ENCODE results near the gene FHDC1. TPM values are rescaled to one million over a fixed set of nuclear protein-coding genes. Genes with fewer than 3 reads are reported as not detected.

The FHDC1 gene
- polyA plus RNA-seq, 3 donors = 0.21 TPM; not detected in 2

GRCh38 chr4:152944666-152945320, 8.7 kb downstream of the FHDC1 start:
- DNase-seq = no peak
- no peak overlapping the region for H3K27ac ChIP-seq (ENCODE audit: low read depth in 1 of 2, low read length in 2 of 2)
- no peaks in the 10 kb centered on the region for H3K4me1 ChIP-seq (ENCODE audit: control insufficient read depth in 1 of 2, insufficient read depth in 2 of 2, low read length in 2 of 2)
- Mint-ChIP-seq H3K36me3 (no peaks in the 10 kb centered on the region), H3K27me3 (ENCODE audit: low read depth in 3 of 3) (peaks cover 16 to 35% (median 19%) of the 10 kb centered on the region in 3 donors), H3K9me3 (peaks cover 0 to 2% (median 0%) of the 10 kb centered on the region in 7 donors), H3K27ac (no peak overlapping the region), H3K4me1 (no peaks in the 10 kb centered on the region), H3K4me3 (no peak overlapping the region)
- peaks cover 15 to 25% of the 10 kb centered on the region in 2 donors for H3K27me3 ChIP-seq (ENCODE audit: control insufficient read depth in 2 of 2, insufficient read depth in 2 of 2, low read length in 2 of 2)
- no peaks in the 10 kb centered on the region for H3K36me3 ChIP-seq (replicated peaks in 1 of 2; ENCODE audit: control insufficient read depth in 1 of 2, insufficient read depth in 2 of 2, low read length in 2 of 2)
- H3K4me2 ChIP-seq (replicated peaks; ENCODE audit: extremely low read depth, low read length, poor library complexity, severe bottlenecking) = no peak overlapping the region
- WGBS (ENCODE audit: insufficient coverage) = 86% methylated on average over 3 of the region's 4 CpGs
- no peak overlapping the region for H3K9ac ChIP-seq (ENCODE audit: insufficient read depth, low read length, poor library complexity, severe bottlenecking)
- no peaks in the 10 kb centered on the region for H3K79me2 ChIP-seq (ENCODE audit: insufficient read depth, low read length)
- no peak overlapping the region for H2AFZ ChIP-seq (ENCODE audit: insufficient read depth, low read depth, low read length, poor library complexity, severe bottlenecking)
- H3K9me3 ChIP-seq (replicated peaks in 1 of 2; ENCODE audit: control insufficient read depth in 1 of 2, insufficient read depth in 1 of 2, low read length in 2 of 2) = peaks cover 0 to 3% of the 10 kb centered on the region in 2 donors
- intact Hi-C loops (cut with micrococcal nuclease) = no loop called here
- TF ChIP-seq CTCF (IDR thresholded peaks at IDR 0.05) = no peak
- H3K4me3 ChIP-seq (replicated peaks in 1 of 3; ENCODE audit: low read depth in 2 of 3, low read length in 3 of 3) = no peak overlapping the region
- no peaks in the 10 kb centered on the region for H4K20me1 ChIP-seq (ENCODE audit: insufficient read depth, low read length)

- no peak overlapping the region for H2AFZ ChIP-seq (ENCODE audit: insufficient read depth, low read depth, low read length, poor library complexity, severe bottlenecking)
- no peaks in the 10 kb centered on the region for H3K36me3 ChIP-seq (replicated peaks in 1 of 2; ENCODE audit: control insufficient read depth in 1 of 2, insufficient read depth in 2 of 2, low read length in 2 of 2)
- no peak overlapping the region for H3K4me2 ChIP-seq (replicated peaks; ENCODE audit: extremely low read depth, low read length, poor library complexity, severe bottlenecking)
- no peak overlapping the region for H3K9ac ChIP-seq (ENCODE audit: insufficient read depth, low read length, poor library complexity, severe bottlenecking)
- Mint-ChIP-seq H3K9me3 (peaks cover 0 to 2% (median 0%) of the 10 kb centered on the region in 7 donors), H3K4me1 (no peaks in the 10 kb centered on the region), H3K36me3 (no peaks in the 10 kb centered on the region), H3K4me3 (no peak overlapping the region), H3K27me3 (ENCODE audit: low read depth in 3 of 3) (peaks cover 8 to 26% (median 12%) of the 10 kb centered on the region in 3 donors), H3K27ac (no peak overlapping the region)
- no peak for DNase-seq
- TF ChIP-seq CTCF (IDR thresholded peaks at IDR 0.05) = no peak
- peaks cover 7 to 16% of the 10 kb centered on the region in 2 donors for H3K27me3 ChIP-seq (ENCODE audit: control insufficient read depth in 2 of 2, insufficient read depth in 2 of 2, low read length in 2 of 2)
- WGBS (ENCODE audit: insufficient coverage) = 96% methylated on average over 4 of the region's 9 CpGs
- no peaks in the 10 kb centered on the region for H3K4me1 ChIP-seq (ENCODE audit: control insufficient read depth in 1 of 2, insufficient read depth in 2 of 2, low read length in 2 of 2)
- no peaks in the 10 kb centered on the region for H4K20me1 ChIP-seq (ENCODE audit: insufficient read depth, low read length)
- H3K9me3 ChIP-seq (replicated peaks in 1 of 2; ENCODE audit: control insufficient read depth in 1 of 2, insufficient read depth in 1 of 2, low read length in 2 of 2) = no peaks in the 10 kb centered on the region
- intact Hi-C loops (cut with micrococcal nuclease) = no loop called here
- H3K4me3 ChIP-seq (replicated peaks in 1 of 3; ENCODE audit: low read depth in 2 of 3, low read length in 3 of 3) = no peak overlapping the region
- H3K27ac ChIP-seq (ENCODE audit: low read depth in 1 of 2, low read length in 2 of 2) = no peak overlapping the region
- no peaks in the 10 kb centered on the region for H3K79me2 ChIP-seq (ENCODE audit: insufficient read depth, low read length)
Measured at GRCh38 chr4:152945639-152946038, 9.5 kb downstream of the FHDC1 start.
